CD4-positive, alpha-beta T cell (primary cell): Measurements from ENCODE around the gene DNAH17. TPM values are rescaled to one million over a fixed set of nuclear protein-coding genes. Genes with fewer than 3 reads are reported as not detected.

Experiments
- ATAC-seq: fragments of 200-7000 bp; cut with Tn5 transposase; one replicate; pipeline ENCODE4 v1.10.0; 2022; ENCODE audit warnings: mild to moderate bottlenecking; ENCODE audit not compliant: poor library complexity
- CTCF ChIA-PET: fragments of 350-600 bp; sonication (Branson Sonifier 250); formaldehyde crosslinking; loops from one replicate; lab custom pipeline; 2021; ENCODE audit warnings: antibody characterized with exemption, inconsistent platforms; lab: Charles Lee
- POLR2A ChIA-PET: fragments of 350-600 bp; sonication (Branson Sonifier 250); formaldehyde crosslinking; loops from one replicate; lab custom pipeline; 2021; ENCODE audit warnings: antibody characterized with exemption, inconsistent platforms; lab: Charles Lee
- DNase-seq, 14 experiments: peaks; one replicate each; pipeline ENCODE4 v3.0.0-alpha.2; 2013 to 2020; ENCODE audit warnings: mixed read lengths in 2 of 14
- H3K27ac ChIP-seq, 2 donors: one replicate each; pipeline versions ENCODE4 v1.5.1 to v1.7.0; 2013; ENCODE audit warnings: low read length in 2 of 2, low read depth in 1 of 2, mild to moderate bottlenecking in 1 of 2
- H3K27me3 ChIP-seq, 2 experiments: 1 replicate in 1 of 2; 2 replicates in 1 of 2; pipeline versions ENCODE4 v1.6.1 to v1.7.0; 2013; ENCODE audit warnings: low read length in 2 of 2, control low read depth in 1 of 2, mild to moderate bottlenecking in 1 of 2, moderate library complexity in 1 of 2; ENCODE audit not compliant: insufficient read depth in 2 of 2, control insufficient read depth in 1 of 2
- H3K36me3 ChIP-seq: one replicate; pipeline ENCODE4 v1.6.1; 2013; ENCODE audit warnings: low read length, control low read depth; ENCODE audit not compliant: insufficient read depth
- H3K4me1 ChIP-seq: one replicate; pipeline ENCODE4 v1.6.1; 2013; ENCODE audit warnings: low read length, control low read depth; ENCODE audit not compliant: insufficient read depth
- H3K4me3 ChIP-seq: one replicate; pipeline ENCODE4 v1.5.1; 2013; ENCODE audit warnings: mild to moderate bottlenecking, low read length, moderate library complexity
- H3K9me3 ChIP-seq, 2 experiments: 1 replicate in 1 of 2; 2 replicates in 1 of 2; pipeline versions ENCODE4 v1.6.1 to v1.7.0; 2013; ENCODE audit warnings: low read length in 2 of 2, mild to moderate bottlenecking in 2 of 2, control low read depth in 1 of 2, moderate library complexity in 1 of 2; ENCODE audit not compliant: control insufficient read depth in 1 of 2, insufficient read depth in 1 of 2
- H3K27ac Mint-ChIP-seq: one replicate; pipeline ENCODE4 v1.8.0; 2020; ENCODE audit warnings: mixed read lengths
- H3K27me3 Mint-ChIP-seq: one replicate; pipeline ENCODE4 v1.8.0; 2021; ENCODE audit warnings: mixed read lengths
- H3K36me3 Mint-ChIP-seq: one replicate; pipeline ENCODE4 v1.8.0; 2021; ENCODE audit warnings: low read depth, mixed read lengths
- H3K4me1 Mint-ChIP-seq: one replicate; pipeline ENCODE4 v1.8.0; 2021; ENCODE audit warnings: low read depth, mixed read lengths
- H3K4me3 Mint-ChIP-seq: one replicate; pipeline ENCODE4 v1.8.0; 2020; ENCODE audit warnings: mild to moderate bottlenecking, mixed read lengths
- H3K9me3 Mint-ChIP-seq: one replicate; pipeline ENCODE4 v1.8.0; 2020; ENCODE audit warnings: mixed read lengths
- intact Hi-C, 2 experiments: fragments of 100-400 bp; cut with DNase I in 1 of 2; cut with micrococcal nuclease in 1 of 2; formaldehyde crosslinking; loops; one replicate each; pipeline versions ENCODE4 v1.15.1 to v1.9.0; 2023 to 2025; cut with DNase I, micrococcal nuclease
- total RNA-seq, 174 experiments: library from RNA in 2 of 174; stranded (reverse) in 2 of 174; gene quantifications; one replicate each; pipeline ENCODE4 v1.2.3 and lab custom pipeline; 2021 to 2026
- TF ChIP-seq, protein P1 (sequence below): fragments of 200-600 bp; IDR thresholded peaks from one replicate; pipeline ENCODE4 v1.8.0; 2022; ENCODE audit warnings: antibody characterized with exemption, mild to moderate bottlenecking

The DNAH17 gene
- total RNA-seq, 2 experiments from 2014 or later, result 0.14 TPM; not detected in 1

DNA sequence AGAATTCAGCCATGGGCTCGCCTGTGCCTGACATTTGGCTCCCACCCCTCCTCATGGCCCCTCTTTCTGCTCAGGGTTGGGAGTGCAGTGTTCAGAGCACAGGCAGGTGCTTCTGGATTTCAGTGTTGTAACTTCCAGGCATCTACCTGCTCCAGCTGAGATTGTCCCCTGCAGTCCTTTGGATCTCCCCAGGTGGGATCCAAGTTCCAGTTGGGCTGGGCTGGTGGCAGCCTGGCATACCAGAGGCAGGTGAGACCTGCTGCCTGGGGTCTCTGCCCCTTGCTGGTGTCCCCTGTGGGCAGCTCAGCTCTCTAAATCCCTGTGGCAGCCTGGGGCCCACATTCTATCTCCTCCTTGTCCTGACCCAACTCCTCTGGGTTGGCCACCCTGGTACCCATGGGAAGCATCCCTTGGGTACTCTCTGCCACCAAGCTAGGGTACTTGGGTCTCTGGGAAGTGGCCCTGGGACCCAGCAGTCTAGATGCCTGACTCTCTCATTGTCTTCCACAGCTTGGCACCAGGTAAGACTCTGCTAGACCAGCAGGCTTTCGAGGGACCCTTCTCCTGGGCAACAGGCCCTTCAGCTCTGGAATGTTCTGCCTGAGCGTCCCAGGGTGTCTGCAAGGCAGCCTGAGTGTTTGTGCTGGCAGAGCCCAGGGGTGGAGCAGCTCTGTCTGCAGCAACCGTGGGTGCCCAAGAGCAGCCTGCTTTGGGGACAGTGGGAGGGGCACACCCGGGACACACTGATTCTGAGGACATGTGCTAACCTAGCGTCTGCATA lies 42.5 kb downstream of the DNAH17 start:
- ChIA-PET POLR2A (interaction anchor here (0.6 to 1.3 kb wide), 2 partner anchors 12 to 162 kb away, joined by 3 to 4 read pairs; no protein-coding TSS in a partner anchor), CTCF (interaction anchor here (0.6 to 1.7 kb wide), 2 partner anchors 12 to 14 kb away, joined by 4 to 6 read pairs; no protein-coding TSS in a partner anchor)
- H3K27ac Mint-ChIP-seq, result peak overlapping the region; percentile 62
- H3K27me3 Mint-ChIP-seq, result no peaks in the 10 kb centered on the region
- H3K4me1 ChIP-seq, result peaks cover 39% of the 10 kb centered on the region
- no peaks in the 10 kb centered on the region for H3K9me3 ChIP-seq
- TF ChIP-seq, protein P1, sequence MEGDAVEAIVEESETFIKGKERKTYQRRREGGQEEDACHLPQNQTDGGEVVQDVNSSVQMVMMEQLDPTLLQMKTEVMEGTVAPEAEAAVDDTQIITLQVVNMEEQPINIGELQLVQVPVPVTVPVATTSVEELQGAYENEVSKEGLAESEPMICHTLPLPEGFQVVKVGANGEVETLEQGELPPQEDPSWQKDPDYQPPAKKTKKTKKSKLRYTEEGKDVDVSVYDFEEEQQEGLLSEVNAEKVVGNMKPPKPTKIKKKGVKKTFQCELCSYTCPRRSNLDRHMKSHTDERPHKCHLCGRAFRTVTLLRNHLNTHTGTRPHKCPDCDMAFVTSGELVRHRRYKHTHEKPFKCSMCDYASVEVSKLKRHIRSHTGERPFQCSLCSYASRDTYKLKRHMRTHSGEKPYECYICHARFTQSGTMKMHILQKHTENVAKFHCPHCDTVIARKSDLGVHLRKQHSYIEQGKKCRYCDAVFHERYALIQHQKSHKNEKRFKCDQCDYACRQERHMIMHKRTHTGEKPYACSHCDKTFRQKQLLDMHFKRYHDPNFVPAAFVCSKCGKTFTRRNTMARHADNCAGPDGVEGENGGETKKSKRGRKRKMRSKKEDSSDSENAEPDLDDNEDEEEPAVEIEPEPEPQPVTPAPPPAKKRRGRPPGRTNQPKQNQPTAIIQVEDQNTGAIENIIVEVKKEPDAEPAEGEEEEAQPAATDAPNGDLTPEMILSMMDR, result no peak
- peak overlapping the region in 1 of 2 donors; percentile 77 for H3K27ac ChIP-seq
- no peaks in the 10 kb centered on the region for H3K27me3 ChIP-seq
- no peaks in the 10 kb centered on the region for H3K36me3 ChIP-seq
- peak; percentile 26 for ATAC-seq
- peak overlapping the region; percentile 0 for H3K4me3 Mint-ChIP-seq
- intact Hi-C loops, result no loop called here
- H3K9me3 Mint-ChIP-seq, result no peaks in the 10 kb centered on the region
- no peaks in the 10 kb centered on the region for H3K36me3 Mint-ChIP-seq
- DNase-seq, result peak in 2 of 14 experiments; percentile 10 to 29
- no peak overlapping the region for H3K4me3 ChIP-seq
- peaks cover 21% of the 10 kb centered on the region for H3K4me1 Mint-ChIP-seq

DNA sequence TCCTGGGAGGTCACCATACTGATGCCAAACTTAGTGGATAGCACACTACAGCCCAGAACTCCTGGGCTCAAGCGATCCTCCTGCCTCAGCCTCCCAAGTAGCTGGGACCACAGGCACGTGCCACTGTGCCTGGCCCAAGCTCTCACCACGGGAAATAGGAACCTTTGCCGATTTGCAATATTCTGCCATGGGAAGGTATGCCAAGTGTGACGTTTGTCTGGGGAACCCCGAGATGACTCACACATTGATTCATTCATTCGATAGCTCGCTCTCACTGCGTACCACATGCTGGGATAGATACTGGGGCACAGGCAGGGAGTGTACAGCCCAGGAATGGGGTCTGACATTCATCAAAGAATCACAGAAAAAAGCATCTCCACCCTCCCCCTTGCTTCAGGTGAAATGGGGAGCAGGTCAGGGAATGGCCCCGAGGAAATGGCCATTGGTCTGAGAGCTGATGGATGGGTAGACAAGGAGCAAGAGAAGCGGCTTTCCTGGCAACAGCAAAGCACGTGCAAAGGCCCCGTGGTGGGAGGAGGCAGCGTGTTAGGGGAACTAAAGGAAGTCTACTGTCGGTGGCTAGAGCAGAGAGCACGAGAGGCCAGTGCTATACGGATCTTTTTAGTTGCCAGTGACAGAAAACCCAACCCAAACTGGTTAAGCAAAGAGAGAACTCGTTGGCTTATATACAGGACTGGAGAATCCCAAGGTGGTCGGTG lies 44.1 kb downstream of the DNAH17 start:
- Histone ChIP-seq H3K4me3 (no peak overlapping the region), H3K27ac (no peak overlapping the region), H3K9me3 (no peaks in the 10 kb centered on the region), H3K36me3 (no peaks in the 10 kb centered on the region), H3K27me3 (no peaks in the 10 kb centered on the region), H3K4me1 (peaks cover 36% of the 10 kb centered on the region)
- Mint-ChIP-seq H3K9me3 (no peaks in the 10 kb centered on the region), H3K4me3 (no peak overlapping the region), H3K4me1 (peaks cover 21% of the 10 kb centered on the region), H3K36me3 (no peaks in the 10 kb centered on the region), H3K27me3 (no peaks in the 10 kb centered on the region), H3K27ac (peak overlapping the region; percentile 15)
- intact Hi-C loops, result no loop called here
- POLR2A ChIA-PET, result interaction anchor here (0.8 kb wide), 1 partner anchor 256 kb away, joined by 4 read pairs; no protein-coding TSS in a partner anchor
- ATAC-seq (no peak), DNase-seq (peak in 2 of 14 experiments; percentile 46 to 55)
- CTCF ChIA-PET, result no interaction called here
- TF ChIP-seq, protein P1, result no peak

DNA sequence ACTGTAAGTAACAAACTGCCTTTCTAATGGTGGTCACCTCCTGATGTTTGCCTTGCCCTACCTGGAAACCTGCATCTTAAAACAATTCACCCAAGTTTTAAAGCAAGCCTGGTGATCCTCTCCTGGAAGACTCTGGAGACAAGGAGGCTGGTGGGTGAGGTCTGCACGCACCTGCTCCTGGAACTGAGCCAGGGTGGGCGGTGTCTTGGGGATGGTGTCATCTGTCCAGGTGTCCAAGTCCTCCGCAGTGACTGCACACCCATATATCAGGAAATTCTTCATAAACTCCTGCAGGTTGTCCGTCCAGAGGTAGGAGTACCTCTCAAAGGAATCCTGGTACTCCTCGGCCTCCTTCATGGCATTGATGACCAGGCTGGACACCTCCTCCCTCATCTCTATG lies 44.9 kb downstream of the DNAH17 start:
- Histone ChIP-seq H3K4me1 (peaks cover 31% of the 10 kb centered on the region), H3K4me3 (no peak overlapping the region), H3K36me3 (no peaks in the 10 kb centered on the region), H3K9me3 (no peaks in the 10 kb centered on the region), H3K27ac (no peak overlapping the region), H3K27me3 (no peaks in the 10 kb centered on the region)
- no peak for ATAC-seq
- no peak overlapping the region for H3K27ac Mint-ChIP-seq
- ChIA-PET POLR2A (no interaction called here), CTCF (no interaction called here)
- intact Hi-C loops, result no loop called here
- no peak overlapping the region for H3K4me3 Mint-ChIP-seq
- no peak for DNase-seq
- no peaks in the 10 kb centered on the region for H3K36me3 Mint-ChIP-seq
- TF ChIP-seq, protein P1, result no peak
- H3K27me3 Mint-ChIP-seq, result no peaks in the 10 kb centered on the region
- H3K9me3 Mint-ChIP-seq, result no peaks in the 10 kb centered on the region
- peaks cover 21% of the 10 kb centered on the region for H3K4me1 Mint-ChIP-seq
